ENCODE measurements around the gene ABCC11.

- TF ChIP-seq YY1 (IDR thresholded peaks at IDR 0.05; ENCODE audit: insufficient read depth, insufficient read length): no peak
- TF ChIP-seq SUZ12 (IDR thresholded peaks at IDR 0.05; ENCODE audit: extremely low read depth, insufficient read depth, insufficient read length): no peak
- TF ChIP-seq ZNF274 (IDR thresholded peaks at IDR 0.05; ENCODE audit: low read depth, low read length): no peak
Observed at GRCh38 chr16:48172682-48173081, 74.7 kb downstream of the ABCC11 start.

Measured in NT2/D1 (cell line).